Peyer's patch (tissue), 4 donors: ENCODE data around the gene KCNS1.

Experiments
- POLR2A ChIP-seq, 2 donors: fragments of 450-650 bp; IDR thresholded peaks; one replicate each; pipeline ENCODE4 v1.5.1; 2017; ENCODE audit warnings: antibody characterized with exemption in 2 of 2, mild to moderate bottlenecking in 2 of 2, moderate library complexity in 2 of 2
- TF ChIP-seq, protein P1 (sequence below), 6 experiments: fragments of 450-650 bp in 4 of 6; fragments of 200-600 bp in 2 of 6; sonication (generic) in 1 of 6; IDR thresholded peaks; one replicate each; pipeline ENCODE4 v1.5.1; 2017 to 2019; ENCODE audit warnings: antibody characterized with exemption in 6 of 6, mild to moderate bottlenecking in 3 of 6, moderate library complexity in 1 of 6

DNA sequence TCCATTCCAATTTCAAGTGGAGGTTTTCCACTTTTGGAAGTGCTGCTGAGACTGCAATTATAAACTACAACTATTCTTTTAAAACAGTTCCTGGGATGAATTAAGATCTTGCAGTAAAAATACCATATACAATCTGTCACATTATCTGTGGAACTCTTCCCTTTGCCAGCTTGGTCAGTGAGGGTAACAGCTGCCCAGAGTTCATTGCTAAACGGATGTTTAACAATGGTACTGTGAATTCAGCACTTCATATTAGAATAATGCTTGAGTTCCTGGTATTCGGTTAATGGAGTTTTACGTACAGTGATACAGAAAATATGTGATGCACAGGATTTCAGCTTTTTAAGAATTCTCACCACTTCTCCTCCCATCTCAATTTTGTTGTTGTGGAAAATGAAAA lies 51.5 kb downstream of the KCNS1 start:
- TF ChIP-seq, protein P1, sequence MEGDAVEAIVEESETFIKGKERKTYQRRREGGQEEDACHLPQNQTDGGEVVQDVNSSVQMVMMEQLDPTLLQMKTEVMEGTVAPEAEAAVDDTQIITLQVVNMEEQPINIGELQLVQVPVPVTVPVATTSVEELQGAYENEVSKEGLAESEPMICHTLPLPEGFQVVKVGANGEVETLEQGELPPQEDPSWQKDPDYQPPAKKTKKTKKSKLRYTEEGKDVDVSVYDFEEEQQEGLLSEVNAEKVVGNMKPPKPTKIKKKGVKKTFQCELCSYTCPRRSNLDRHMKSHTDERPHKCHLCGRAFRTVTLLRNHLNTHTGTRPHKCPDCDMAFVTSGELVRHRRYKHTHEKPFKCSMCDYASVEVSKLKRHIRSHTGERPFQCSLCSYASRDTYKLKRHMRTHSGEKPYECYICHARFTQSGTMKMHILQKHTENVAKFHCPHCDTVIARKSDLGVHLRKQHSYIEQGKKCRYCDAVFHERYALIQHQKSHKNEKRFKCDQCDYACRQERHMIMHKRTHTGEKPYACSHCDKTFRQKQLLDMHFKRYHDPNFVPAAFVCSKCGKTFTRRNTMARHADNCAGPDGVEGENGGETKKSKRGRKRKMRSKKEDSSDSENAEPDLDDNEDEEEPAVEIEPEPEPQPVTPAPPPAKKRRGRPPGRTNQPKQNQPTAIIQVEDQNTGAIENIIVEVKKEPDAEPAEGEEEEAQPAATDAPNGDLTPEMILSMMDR (IDR thresholded peaks at IDR 0.05): no peak
- TF ChIP-seq POLR2A (IDR thresholded peaks at IDR 0.05): no peak
